ENCODE measurements around the gene INKA1. TPM values are rescaled to one million over a fixed set of nuclear protein-coding genes. Genes with fewer than 3 reads are reported as not detected.

The INKA1 gene
- total RNA-seq, 4 donors from 2014 or later, result 0.74 to 9.9 (median 2.4) TPM

GRCh38 chr3:49794431-49794830 is 8.6 kb upstream of the INKA1 start:
- no peak for ATAC-seq (ENCODE audit: low FRiP score)
- TF ChIP-seq CTCF (IDR thresholded peaks at IDR 0.05), result no peak
- no peak for DNase-seq (ENCODE audit: low spot score)

- ATAC-seq (ENCODE audit: low FRiP score) (no peak), DNase-seq (ENCODE audit: low spot score) (no peak)
- TF ChIP-seq CTCF (IDR thresholded peaks at IDR 0.05), result no peak
These were observed 7.8 kb upstream of the INKA1 start for GRCh38 chr3:49794926-49795905.

- no peak for ATAC-seq (ENCODE audit: low FRiP score)
- TF ChIP-seq CTCF (IDR thresholded peaks at IDR 0.05), result no peak
- DNase-seq (ENCODE audit: low spot score), result no peak
These were observed 4.0 kb upstream of the INKA1 start for GRCh38 chr3:49799105-49799504.

- no peak for TF ChIP-seq CTCF (IDR thresholded peaks at IDR 0.05)
- ATAC-seq (ENCODE audit: low FRiP score) (peak; percentile 33), DNase-seq (ENCODE audit: low spot score) (no peak)
These were observed 3.3 kb upstream of the INKA1 start, which contains the start of gene CDHR4 for GRCh38 chr3:49799761-49800160. CDHR4 (minus strand) TSS chr3:49799873; CDS start chr3:49799812, 61 bp downstream.

GRCh38 chr3:49801160-49801559 is 1.9 kb upstream of the INKA1 start:
- TF ChIP-seq CTCF (IDR thresholded peaks at IDR 0.05), result no peak
- DNase-seq (ENCODE audit: low spot score) (no peak), ATAC-seq (ENCODE audit: low FRiP score) (no peak)

- ATAC-seq (ENCODE audit: low FRiP score) (no peak), DNase-seq (ENCODE audit: low spot score) (no peak)
- TF ChIP-seq CTCF (IDR thresholded peaks at IDR 0.05), result no peak
These were observed 542 bp downstream of the INKA1 start for GRCh38 chr3:49803465-49804140.
